MCF 10A (cell line): Measurements from ENCODE around the gene GRM1. TPM values are rescaled to one million over a fixed set of nuclear protein-coding genes. Genes with fewer than 3 reads are reported as not detected.

ENCODE experiments used
- BruUV-seq: library from RNA; stranded (reverse); fragments of 400-500 nt; replicated peaks from 2 replicates; lab custom pipeline; 2021; lab: Mats Ljungman, UMichigan
- CTCF ChIA-PET: fragments of 300-600 bp; sonication (Branson Sonifier 250); formaldehyde crosslinking; extraction: SDS; loops from one replicate; lab custom pipeline; 2021; ENCODE audit warnings: antibody characterized with exemption, inconsistent platforms; lab: Yijun Ruan, JAX
- POLR2A ChIA-PET: fragments of 300-600, 350-650 bp; sonication (Branson Sonifier 250); formaldehyde crosslinking; extraction: SDS; loops from one replicate; lab custom pipeline; 2020; ENCODE audit warnings: antibody characterized with exemption, inconsistent platforms; lab: Yijun Ruan, JAX
- DNase-seq: peaks from one replicate; pipeline ENCODE4 v3.0.0-alpha.2; 2018; ENCODE audit not compliant: unreplicated experiment
- H3K27ac Mint-ChIP-seq: one replicate; pipeline ENCODE4 v1.8.0; 2022; ENCODE audit warnings: mild to moderate bottlenecking, low read depth, mixed read lengths; ENCODE audit not compliant: unreplicated experiment
- H3K27me3 Mint-ChIP-seq: one replicate; pipeline ENCODE4 v1.8.0; 2022; ENCODE audit warnings: mixed read lengths; ENCODE audit not compliant: insufficient read depth, unreplicated experiment
- H3K36me3 Mint-ChIP-seq: one replicate; pipeline ENCODE4 v1.8.0; 2022; ENCODE audit warnings: mild to moderate bottlenecking, moderate library complexity, mixed read lengths; ENCODE audit not compliant: insufficient read depth, unreplicated experiment
- H3K4me1 Mint-ChIP-seq: one replicate; pipeline ENCODE4 v1.8.0; 2022; ENCODE audit warnings: mixed read lengths; ENCODE audit not compliant: insufficient read depth, unreplicated experiment
- H3K4me3 Mint-ChIP-seq: one replicate; pipeline ENCODE4 v1.8.0; 2022; ENCODE audit warnings: mild to moderate bottlenecking, moderate library complexity, mixed read lengths; ENCODE audit not compliant: unreplicated experiment
- H3K9me3 Mint-ChIP-seq: one replicate; pipeline ENCODE4 v1.8.0; 2022; ENCODE audit warnings: mixed read lengths; ENCODE audit not compliant: unreplicated experiment
- intact Hi-C: fragments of 100-400 bp; cut with micrococcal nuclease; formaldehyde crosslinking; loops from 2 replicates; pipeline ENCODE4 v1.14.1; 2022
- total RNA-seq: library from RNA; stranded (reverse); gene quantifications from 2 replicates; pipeline ENCODE4 v1.2.3, GENCODE V29; 2022
- TF ChIP-seq, protein P1 (sequence below): fragments of 200-600 bp; IDR thresholded peaks from one replicate; pipeline ENCODE4 v1.8.0; 2022; ENCODE audit warnings: antibody characterized with exemption, mild to moderate bottlenecking; ENCODE audit not compliant: unreplicated experiment

Gene GRM1
- total RNA-seq, 1 experiment from 2014 or later: not detected

DNA sequence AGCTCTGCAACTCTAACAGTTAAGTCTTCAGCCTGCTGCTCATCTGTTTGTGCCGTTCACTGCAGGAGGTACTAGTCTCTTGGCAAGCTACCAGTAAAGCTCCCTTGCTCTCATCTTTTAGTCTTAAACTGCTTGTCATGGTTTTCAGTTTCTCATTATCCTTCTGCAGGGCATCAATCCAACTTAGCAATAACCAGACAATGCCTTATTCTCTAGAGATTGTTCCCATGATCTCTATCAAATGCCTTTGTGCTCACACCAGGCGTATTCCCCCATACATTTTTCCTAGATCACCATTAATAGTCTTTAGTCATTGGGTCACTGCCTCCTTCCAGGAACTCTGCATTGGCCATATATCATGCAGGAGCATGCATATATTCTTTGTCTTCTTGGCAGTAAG, 171.3 kb downstream of the GRM1 start:
- Mint-ChIP-seq H3K36me3 (no peaks in the 10 kb centered on the region), H3K4me1 (no peaks in the 10 kb centered on the region), H3K27me3 (peaks cover 18% of the 10 kb centered on the region), H3K27ac (no peak overlapping the region), H3K4me3 (no peak overlapping the region), H3K9me3 (no peaks in the 10 kb centered on the region)
- POLR2A ChIA-PET: no interaction called here
- TF ChIP-seq, protein P1, sequence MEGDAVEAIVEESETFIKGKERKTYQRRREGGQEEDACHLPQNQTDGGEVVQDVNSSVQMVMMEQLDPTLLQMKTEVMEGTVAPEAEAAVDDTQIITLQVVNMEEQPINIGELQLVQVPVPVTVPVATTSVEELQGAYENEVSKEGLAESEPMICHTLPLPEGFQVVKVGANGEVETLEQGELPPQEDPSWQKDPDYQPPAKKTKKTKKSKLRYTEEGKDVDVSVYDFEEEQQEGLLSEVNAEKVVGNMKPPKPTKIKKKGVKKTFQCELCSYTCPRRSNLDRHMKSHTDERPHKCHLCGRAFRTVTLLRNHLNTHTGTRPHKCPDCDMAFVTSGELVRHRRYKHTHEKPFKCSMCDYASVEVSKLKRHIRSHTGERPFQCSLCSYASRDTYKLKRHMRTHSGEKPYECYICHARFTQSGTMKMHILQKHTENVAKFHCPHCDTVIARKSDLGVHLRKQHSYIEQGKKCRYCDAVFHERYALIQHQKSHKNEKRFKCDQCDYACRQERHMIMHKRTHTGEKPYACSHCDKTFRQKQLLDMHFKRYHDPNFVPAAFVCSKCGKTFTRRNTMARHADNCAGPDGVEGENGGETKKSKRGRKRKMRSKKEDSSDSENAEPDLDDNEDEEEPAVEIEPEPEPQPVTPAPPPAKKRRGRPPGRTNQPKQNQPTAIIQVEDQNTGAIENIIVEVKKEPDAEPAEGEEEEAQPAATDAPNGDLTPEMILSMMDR: no peak
- intact Hi-C loops: no loop called here
- CTCF ChIA-PET: no interaction called here
- DNase-seq: no peak
- BruUV-seq: no TSS peak

DNA sequence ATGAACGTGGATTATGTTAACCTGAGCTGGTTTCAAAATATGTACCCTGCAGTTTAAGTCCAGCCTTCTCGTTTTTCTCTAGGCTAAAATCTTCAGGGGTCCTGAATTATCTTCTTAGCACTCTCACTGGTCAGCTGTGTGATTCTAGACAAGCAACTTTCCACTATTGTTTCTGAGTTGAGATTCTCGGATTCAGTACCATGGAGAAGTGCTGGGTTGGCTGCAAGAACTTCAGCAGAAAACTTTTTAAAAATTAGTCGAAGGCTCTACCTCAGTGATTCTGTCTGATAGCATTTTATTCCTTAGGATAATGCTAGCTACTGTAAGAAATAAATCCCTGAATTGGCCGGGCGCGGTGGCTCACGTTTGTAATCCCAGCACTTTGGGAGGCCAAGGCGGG, 173.7 kb downstream of the GRM1 start:
- Mint-ChIP-seq H3K36me3 (no peaks in the 10 kb centered on the region), H3K4me1 (no peaks in the 10 kb centered on the region), H3K4me3 (no peak overlapping the region), H3K27me3 (peaks cover 42% of the 10 kb centered on the region), H3K9me3 (no peaks in the 10 kb centered on the region), H3K27ac (no peak overlapping the region)
- ChIA-PET CTCF (interaction anchor here (0.6 kb wide), 1 partner anchor 1071 kb away, joined by 3 read pairs; no protein-coding TSS in a partner anchor), POLR2A (no interaction called here)
- DNase-seq: no peak
- intact Hi-C loops: no loop called here
- TF ChIP-seq, protein P1: no peak
- no TSS peak for BruUV-seq

DNA sequence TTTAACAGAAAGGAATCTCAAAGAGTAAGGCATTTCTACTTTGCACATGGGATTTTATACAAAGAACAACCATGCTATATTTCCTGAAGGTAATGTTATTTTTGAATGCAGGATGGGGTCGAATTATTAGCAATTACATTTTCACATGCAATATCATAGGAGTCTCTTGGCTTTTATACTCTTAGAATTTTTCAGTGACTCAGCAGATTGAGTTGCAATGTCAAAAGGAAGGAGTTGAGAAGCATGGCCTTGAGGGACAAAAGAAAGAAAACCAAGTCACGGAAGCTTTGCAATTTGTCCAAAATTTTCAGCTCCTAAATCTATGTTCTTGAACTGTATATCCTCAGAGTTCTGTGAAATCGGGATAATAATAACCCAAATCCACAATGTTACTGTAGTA, 181.1 kb downstream of the GRM1 start:
- no peak overlapping the region for H3K4me3 Mint-ChIP-seq
- POLR2A ChIA-PET: no interaction called here
- H3K36me3 Mint-ChIP-seq: no peaks in the 10 kb centered on the region
- DNase-seq: no peak
- H3K27me3 Mint-ChIP-seq: peaks cover 79% of the 10 kb centered on the region
- intact Hi-C loops: no loop called here
- no peaks in the 10 kb centered on the region for H3K9me3 Mint-ChIP-seq
- TF ChIP-seq, protein P1: no peak
- BruUV-seq: no TSS peak
- CTCF ChIA-PET: interaction anchor here (0.6 kb wide), 1 partner anchor 168 kb away, joined by 3 read pairs; no protein-coding TSS in a partner anchor
- H3K27ac Mint-ChIP-seq: no peak overlapping the region
- H3K4me1 Mint-ChIP-seq: peaks cover 5% of the 10 kb centered on the region

DNA sequence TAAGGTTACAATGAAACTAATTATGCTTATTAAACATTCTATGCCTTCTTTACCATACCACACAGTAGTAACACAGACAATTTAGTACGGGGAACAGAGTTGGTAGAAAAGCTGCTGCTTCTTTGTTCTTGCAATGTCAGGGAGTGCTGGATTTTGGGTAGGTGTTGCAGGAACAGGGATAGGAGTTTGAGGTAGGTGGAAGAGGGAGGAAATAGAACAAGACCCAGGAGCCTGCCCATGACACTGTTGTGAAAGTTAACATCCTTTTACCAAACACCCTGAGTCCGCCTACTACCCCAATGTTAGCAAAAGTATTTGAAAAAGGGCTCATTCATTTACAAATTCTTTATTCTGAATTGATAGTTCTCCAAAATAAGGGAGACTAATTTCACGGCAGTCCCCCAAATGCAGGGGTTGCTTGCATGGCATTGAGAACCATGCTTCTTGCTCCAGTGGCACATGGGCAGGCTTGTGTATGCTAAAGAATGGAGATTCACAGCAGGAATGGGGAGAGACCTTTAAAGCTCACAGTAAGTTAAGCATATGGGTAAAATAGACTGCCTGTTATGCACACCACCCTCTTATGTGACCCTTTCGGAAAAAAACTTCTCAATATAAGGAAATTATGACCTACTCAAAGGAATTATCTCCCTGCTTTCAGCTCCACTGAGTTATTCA, 181.7 kb downstream of the GRM1 start:
- ChIA-PET CTCF (no interaction called here), POLR2A (no interaction called here)
- no peak overlapping the region for H3K27ac Mint-ChIP-seq
- TF ChIP-seq, protein P1: no peak
- DNase-seq: no peak
- H3K36me3 Mint-ChIP-seq: no peaks in the 10 kb centered on the region
- H3K4me3 Mint-ChIP-seq: no peak overlapping the region
- peaks cover 75% of the 10 kb centered on the region for H3K27me3 Mint-ChIP-seq
- H3K4me1 Mint-ChIP-seq: peaks cover 5% of the 10 kb centered on the region
- BruUV-seq: no TSS peak
- intact Hi-C loops: no loop called here
- H3K9me3 Mint-ChIP-seq: no peaks in the 10 kb centered on the region
